Brain microvascular endothelial cell (primary cell): ENCODE data around the gene APOBEC2.

Experiments used
- DNase-seq: peaks from one replicate; pipeline ENCODE4 v3.0.0-alpha.2; 2020
- H3K27ac ChIP-seq: fragments of 250-450 bp; sonication (Bioruptor Pico); 2 replicates; pipeline ENCODE4 v1.5.1; 2020; ENCODE audit warnings: mild to moderate bottlenecking, moderate library complexity
- H3K27me3 ChIP-seq: fragments of 250-450 bp; sonication (Bioruptor Pico); replicated peaks from 2 replicates; pipeline ENCODE4 v1.5.1; 2020; ENCODE audit warnings: mild to moderate bottlenecking
- H3K36me3 ChIP-seq: fragments of 250-450 bp; sonication (Bioruptor Pico); replicated peaks from 2 replicates; pipeline ENCODE4 v1.5.1; 2020; ENCODE audit warnings: mild to moderate bottlenecking
- H3K4me3 ChIP-seq: 2 replicates; pipeline ENCODE4 v1.5.1; 2011; ENCODE audit warnings: low read depth, mild to moderate bottlenecking, control low read depth, low read length, moderate library complexity
- CTCF ChIP-seq: IDR thresholded peaks from 2 replicates; pipeline ENCODE4 v1.5.1; 2011; ENCODE audit warnings: low read depth, mild to moderate bottlenecking, moderate library complexity, low read length, control low read depth, inconsistent platforms; ENCODE audit errors: missing control alignments
- in situ Hi-C: cut with HindIII; loops from 2 replicates; pipeline ENCODE4 v1.10.0; 2017; ENCODE audit warnings: low sequenced_read_pairs, low pct_ligation_motif_present

Gene APOBEC2

DNA sequence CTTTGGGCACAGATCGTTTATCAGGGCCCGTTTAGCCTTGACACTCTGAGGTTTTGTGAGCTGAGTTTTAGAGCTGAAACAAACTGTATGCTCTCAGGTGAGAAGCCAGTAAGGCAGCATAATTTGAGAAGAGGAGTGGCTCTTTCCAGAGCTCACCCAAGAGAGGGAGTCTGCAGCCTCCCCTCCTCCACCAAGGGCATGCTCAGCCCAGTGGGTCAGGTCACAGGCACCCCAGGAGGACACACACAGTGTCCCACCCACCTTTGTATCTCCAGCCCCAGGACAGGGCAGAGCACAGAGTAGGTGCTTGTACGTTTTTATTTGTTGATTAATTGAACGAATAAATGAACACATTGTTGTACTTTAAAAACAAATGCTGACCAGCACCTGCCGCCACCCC lies 7.3 kb upstream of the APOBEC2 start:
- in situ Hi-C loops = no loop called here
- no peak for TF ChIP-seq CTCF
- H3K4me3 ChIP-seq = no peak overlapping the region
- no peaks in the 10 kb centered on the region for H3K36me3 ChIP-seq
- no peaks in the 10 kb centered on the region for H3K27me3 ChIP-seq
- no peak for DNase-seq
- H3K27ac ChIP-seq = no peak overlapping the region

DNA sequence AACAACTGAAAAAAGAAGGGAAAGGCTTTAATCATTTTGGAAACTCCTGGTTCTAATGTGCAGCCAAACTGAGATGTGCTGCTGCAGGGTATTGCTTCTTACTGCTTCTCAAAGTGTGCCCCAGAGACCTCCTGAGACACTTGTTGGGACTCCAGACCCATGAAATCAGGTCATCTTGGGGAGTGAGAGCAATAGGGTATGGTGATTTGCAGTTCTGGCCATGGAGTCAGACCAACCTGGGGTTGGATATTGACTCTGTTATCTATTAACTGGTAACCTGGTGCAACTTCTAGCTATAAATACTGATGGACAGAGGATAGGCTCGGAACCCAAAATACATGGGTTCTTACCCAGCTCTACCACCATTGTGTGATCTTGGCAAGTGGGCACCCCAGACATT lies 6.9 kb upstream of the APOBEC2 start:
- H3K4me3 ChIP-seq = no peak overlapping the region
- in situ Hi-C loops = no loop called here
- TF ChIP-seq CTCF = no peak

DNA sequence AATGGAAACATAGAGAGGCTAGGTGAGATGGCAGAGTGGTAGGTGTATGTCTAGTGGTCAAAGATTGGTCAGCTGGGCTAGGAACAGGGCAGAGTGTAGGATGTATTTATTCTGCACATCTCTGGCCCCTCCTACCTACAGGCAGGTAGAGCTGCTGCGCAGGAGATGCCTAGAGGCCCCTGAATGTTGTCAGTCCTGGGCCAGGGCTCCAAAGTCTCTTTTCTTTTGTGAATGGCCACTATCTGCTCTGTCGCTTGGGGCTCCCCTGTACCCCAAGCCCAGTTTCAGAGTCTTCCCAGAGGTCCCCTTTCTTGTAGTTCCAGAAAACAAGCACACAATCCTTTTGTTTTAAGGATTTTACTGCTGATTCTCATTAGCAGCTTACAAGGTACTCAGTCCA lies 5.7 kb upstream of the APOBEC2 start:
- H3K27ac ChIP-seq = no peak overlapping the region
- in situ Hi-C loops = no loop called here
- H3K36me3 ChIP-seq = no peaks in the 10 kb centered on the region
- H3K27me3 ChIP-seq = no peaks in the 10 kb centered on the region
- TF ChIP-seq CTCF = no peak
- no peak for DNase-seq
- no peak overlapping the region for H3K4me3 ChIP-seq

More for the DNA sequence above, 6.9 kb upstream of the APOBEC2 start:
- no peak for DNase-seq
- no peaks in the 10 kb centered on the region for H3K27me3 ChIP-seq
- no peak overlapping the region for H3K27ac ChIP-seq
- no peaks in the 10 kb centered on the region for H3K36me3 ChIP-seq

DNA sequence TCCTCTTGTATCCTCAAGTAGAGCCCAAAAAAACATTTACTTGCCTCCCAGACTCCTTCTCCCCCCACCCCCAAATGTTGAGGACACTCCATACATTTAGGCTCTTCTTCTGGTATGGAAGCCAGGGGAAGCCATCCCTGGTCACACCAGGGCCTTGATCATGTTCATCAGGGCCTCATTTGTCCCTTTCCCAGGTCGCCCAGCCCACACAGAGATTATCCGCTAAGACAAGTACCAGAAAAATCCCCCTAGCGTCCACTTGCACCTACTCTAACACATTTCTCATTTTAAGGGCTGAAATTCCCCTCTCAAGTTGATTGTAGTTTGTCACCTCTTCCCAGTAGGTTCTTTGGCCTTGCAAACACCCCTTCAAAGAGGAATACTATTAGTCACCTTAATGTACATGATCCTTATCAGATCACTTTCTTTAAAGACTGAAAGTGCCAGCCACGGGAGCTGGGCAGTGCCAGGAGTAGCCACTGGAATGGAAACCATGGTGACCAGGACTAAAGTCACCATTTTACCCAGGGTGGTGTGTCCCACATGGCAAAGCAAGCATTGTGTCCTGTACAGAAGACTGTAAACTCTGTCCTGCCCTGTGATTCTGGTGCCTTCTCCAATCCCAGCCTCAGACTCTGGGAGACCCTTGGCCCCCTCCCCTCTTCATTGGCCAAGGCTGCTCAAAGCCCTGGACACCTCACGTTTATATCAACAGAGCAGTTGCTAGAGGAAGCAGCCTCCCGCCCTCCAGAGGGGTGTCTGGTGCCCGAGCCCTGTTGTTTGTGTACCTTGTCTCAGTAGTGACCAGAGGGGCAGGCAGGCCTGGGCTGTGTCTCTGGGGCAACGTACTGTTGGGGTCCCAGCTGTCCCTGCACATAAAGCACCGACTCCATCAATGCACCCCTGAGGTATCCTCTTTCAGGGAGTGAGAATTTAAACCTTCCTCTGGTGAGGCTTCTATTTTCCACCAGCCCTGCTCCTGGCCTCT lies 5.0 kb upstream of the APOBEC2 start:
- no peaks in the 10 kb centered on the region for H3K36me3 ChIP-seq
- in situ Hi-C loops = no loop called here
- no peak overlapping the region for H3K27ac ChIP-seq
- no peak overlapping the region for H3K4me3 ChIP-seq
- DNase-seq = no peak
- no peak for TF ChIP-seq CTCF
- no peaks in the 10 kb centered on the region for H3K27me3 ChIP-seq

- Histone ChIP-seq H3K27ac (no peak overlapping the region), H3K36me3 (no peaks in the 10 kb centered on the region), H3K27me3 (no peaks in the 10 kb centered on the region), H3K4me3 (no peak overlapping the region)
- no peak for DNase-seq
- in situ Hi-C loops = no loop called here
- TF ChIP-seq CTCF = no peak
Measured at GRCh38 chr6:41049521-41049920, 3.5 kb upstream of the APOBEC2 start.

DNA sequence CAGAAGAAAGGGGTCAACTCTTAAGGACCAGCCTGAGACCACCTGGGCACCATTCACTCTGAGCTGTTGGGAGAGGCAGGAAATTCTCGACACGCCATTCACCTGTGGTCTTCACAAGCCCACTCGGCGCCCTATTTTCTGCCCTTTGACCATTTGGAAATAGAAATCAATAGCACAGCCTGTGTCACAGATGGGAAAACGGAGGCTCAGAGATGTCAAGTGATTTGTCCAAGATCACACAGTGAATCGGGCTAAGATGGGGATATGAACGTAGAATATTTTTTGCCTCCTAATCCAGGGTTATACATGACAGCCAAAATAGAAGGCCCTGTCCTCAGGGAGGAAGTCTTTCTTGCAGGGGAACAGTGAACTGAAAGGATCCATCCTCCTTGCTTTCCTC lies 3.0 kb upstream of the APOBEC2 start:
- H3K36me3 ChIP-seq = no peaks in the 10 kb centered on the region
- TF ChIP-seq CTCF = no peak
- no peak overlapping the region for H3K4me3 ChIP-seq
- in situ Hi-C loops = no loop called here
- H3K27ac ChIP-seq = no peak overlapping the region
- H3K27me3 ChIP-seq = no peaks in the 10 kb centered on the region
- no peak for DNase-seq
